ENCODE data around the gene MYMX.

The MYMX gene

DNA sequence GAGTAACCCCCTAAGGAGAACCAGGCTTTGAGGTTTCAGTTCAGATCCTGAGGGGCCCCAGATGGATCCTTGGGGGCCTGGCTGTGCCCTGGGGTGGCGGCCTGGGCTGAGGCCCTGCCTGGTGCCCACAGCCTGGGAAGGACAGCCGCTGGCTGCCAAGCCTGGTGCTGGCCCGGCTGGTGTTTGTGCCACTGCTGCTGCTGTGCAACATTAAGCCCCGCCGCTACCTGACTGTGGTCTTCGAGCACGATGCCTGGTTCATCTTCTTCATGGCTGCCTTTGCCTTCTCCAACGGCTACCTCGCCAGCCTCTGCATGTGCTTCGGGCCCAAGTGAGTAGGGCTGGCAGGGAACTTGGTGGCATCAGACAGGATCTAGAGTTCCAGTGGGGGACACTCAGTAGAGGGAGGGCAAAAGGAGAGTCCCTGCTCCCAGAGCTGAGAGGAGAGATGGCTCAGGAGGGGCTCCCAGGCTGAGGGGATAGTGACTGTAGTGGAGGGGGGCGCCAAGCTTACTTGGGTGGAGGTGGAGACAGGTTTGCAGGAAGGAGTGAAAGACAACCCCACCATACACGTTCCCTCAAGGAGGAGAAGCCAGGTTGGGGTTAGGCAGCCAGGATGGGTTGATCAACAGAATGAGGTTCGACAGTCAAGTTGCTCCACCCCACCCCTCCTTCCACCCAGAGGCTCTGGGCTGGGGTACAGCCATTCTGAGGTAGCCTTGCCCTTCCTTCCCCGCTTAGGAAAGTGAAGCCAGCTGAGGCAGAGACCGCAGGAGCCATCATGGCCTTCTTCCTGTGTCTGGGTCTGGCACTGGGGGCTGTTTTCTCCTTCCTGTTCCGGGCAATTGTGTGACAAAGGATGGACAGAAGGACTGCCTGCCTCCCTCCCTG is 16.2 kb downstream of the MYMX start:
- DNase-seq (ENCODE audit: low read depth in 2 of 2), result no peak

DNA sequence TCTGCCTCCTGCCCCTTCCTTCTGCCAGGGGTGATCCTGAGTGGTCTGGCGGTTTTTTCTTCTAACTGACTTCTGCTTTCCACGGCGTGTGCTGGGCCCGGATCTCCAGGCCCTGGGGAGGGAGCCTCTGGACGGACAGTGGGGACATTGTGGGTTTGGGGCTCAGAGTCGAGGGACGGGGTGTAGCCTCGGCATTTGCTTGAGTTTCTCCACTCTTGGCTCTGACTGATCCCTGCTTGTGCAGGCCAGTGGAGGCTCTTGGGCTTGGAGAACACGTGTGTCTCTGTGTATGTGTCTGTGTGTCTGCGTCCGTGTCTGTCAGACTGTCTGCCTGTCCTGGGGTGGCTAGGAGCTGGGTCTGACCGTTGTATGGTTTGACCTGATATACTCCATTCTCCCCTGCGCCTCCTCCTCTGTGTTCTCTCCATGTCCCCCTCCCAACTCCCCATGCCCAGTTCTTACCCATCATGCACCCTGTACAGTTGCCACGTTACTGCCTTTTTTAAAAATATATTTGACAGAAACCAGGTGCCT is 16.9 kb downstream of the MYMX start:
- no peak for DNase-seq (ENCODE audit: low read depth in 2 of 2)

DNA sequence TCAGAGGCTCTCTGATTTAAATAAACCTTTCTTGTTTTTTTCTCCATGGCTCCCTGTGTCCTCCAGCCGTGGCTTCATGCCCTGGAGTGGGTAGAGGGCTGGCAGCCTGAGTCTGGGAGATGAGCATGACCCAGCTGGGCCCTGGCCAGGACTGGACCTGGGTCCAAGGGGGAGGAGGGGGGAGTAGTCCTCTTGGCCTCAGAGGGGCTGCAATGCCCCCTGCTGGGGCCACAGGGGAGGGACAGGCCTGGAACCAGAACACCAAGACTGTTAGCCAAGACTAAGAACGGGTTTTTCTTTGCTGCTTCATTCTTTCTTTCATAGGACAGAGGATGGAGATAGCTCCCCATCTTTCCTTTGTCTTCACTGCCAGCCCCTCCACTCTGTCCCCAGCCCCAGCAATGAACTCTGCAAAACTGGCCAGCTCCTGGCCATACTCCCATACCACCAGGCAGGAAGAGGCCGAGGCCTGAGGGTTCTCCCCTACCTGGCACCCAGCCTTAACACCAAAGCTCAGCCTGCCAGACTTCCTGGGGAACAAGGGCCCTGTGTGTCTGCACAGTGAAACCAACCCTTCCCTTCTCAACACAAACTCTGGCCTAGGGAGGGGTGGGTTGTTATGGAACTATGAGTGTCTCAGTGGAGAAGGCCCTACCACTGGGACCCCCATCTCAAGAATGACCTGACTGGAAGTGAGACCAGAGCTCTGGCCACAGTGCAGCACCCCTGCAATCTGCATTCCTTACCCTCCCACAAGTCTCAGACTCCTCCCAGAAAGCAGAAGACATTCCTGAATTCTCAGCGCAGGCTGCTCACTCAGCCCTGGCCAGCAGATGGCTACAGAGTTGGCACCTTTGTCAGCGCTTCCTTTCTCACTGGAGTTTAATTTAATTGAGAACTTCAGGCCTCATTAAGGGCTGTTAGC is 17.6 kb downstream of the MYMX start:
- no peak for DNase-seq (ENCODE audit: low read depth in 2 of 2)

DNA sequence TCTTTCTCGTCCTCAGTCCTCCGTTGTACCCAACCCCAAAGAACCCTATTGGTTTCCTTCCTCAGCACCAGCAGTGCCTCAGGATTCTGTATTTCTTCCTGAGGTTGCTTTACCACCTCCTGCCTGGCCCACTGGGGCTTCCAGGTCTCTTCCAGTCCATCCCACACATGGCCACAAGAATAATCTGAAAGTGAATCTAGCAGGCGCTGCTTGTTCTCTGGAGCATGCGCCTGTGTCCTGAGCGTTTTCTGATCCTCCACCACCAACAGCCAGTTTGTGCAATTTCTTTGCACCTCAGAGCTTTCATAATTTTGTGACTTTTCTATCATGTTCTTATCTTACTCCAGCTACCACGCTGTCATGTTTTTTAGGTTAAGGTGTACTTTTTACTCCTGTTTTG is 18.5 kb downstream of the MYMX start:
- DNase-seq (ENCODE audit: low read depth in 2 of 2), result no peak

DNA sequence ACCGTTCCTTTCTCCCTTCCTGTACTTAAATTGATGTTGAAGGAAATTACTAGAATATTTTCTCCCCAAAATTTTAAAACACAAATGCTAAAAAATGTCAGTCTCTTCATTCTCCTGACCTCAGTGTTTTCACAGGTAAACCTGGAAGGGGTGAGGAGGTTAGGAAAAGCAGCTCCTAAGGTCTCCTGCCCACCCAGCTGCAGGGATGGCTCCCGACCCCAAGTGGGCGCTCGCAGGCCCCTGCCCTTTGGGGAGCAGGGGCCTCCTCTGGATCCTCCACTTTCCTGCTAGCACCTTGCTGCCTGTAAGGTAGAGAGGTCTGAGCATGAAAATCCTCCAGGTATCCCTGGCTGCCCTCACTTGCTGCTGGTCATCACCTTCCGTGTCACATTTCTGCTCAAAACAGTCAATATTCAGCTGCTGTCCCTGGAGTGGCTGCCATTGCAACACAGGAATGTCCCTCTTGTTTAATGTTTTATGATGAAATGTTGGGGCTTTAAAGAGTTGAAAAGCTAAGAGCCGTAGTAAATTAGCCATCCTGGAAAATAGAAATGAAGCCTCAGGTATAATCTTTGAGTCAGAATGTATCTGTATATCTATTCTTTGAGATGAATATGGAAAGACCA is 19.3 kb downstream of the MYMX start:
- no peak for DNase-seq (ENCODE audit: low read depth in 2 of 2)

DNA sequence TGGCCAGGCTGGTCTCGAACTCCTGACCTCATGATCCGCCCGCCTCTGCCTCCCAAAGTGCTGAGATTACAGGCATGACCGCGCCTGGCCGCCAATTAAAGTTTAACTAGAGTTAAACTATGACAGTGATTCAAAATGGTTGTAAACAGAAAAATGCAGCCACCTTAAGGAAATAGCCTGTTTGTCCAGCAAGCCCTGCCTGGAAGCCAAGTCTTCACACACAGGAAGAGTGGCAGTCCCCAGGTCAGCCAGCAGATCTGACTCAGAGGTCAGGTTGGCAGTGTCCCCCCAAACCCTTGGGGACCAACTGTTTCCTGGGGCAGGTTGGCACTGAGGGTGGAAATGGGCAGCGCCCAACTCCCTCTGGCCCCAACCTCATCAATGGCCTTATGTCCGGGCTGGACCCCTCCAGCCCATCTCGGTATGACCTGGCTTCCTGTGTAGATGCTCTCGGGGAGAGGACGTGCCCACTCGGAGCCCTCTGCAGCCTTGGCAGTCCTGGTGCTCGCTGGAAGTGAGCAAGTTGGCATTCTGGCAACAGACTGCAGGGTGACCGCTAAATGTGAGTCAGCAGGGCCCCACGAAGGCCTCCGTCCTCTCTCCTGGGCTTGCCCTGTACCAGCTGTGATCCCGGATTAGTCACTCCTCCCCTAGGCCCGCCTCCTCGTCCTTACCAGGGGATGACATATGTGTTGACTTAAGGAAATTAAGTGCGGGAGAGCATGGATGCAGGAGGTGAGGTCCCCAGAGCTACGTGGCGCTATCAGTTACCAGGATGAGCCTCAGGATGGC is 20.5 kb downstream of the MYMX start:
- DNase-seq (ENCODE audit: low read depth in 2 of 2), result peak; percentile 53

DNA sequence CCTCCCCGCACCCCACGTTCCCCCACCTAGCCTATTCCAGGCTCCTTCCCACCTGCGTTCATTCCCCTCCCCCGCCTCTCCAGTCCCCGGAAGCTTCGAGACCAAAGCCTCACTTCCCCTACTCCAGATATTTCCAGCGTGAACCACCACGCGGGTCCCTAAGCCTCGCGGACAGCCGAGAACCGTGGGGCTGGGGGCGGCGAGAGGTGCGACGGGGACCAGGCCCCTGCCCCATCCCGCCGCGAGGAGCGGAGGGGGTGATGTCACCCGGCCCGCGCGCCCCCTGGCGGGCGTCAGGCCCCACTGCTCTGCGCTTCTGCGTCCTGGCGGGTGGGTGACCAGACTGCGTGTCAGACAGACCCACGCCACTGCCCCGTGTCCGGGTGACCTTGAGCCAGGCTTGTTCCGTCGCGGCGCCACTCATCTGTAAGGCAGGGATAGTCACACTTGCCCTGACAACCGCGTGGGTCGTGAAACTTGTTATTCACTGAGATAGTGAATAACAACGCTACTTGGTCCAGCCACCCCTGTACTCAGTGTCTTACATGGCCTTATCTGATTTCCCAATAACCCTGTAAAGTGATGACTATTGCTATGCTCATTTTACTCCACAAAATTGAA is 21.2 kb downstream of the MYMX start:
- DNase-seq (ENCODE audit: low read depth in 2 of 2), result peak; percentile 67 to 71

DNA sequence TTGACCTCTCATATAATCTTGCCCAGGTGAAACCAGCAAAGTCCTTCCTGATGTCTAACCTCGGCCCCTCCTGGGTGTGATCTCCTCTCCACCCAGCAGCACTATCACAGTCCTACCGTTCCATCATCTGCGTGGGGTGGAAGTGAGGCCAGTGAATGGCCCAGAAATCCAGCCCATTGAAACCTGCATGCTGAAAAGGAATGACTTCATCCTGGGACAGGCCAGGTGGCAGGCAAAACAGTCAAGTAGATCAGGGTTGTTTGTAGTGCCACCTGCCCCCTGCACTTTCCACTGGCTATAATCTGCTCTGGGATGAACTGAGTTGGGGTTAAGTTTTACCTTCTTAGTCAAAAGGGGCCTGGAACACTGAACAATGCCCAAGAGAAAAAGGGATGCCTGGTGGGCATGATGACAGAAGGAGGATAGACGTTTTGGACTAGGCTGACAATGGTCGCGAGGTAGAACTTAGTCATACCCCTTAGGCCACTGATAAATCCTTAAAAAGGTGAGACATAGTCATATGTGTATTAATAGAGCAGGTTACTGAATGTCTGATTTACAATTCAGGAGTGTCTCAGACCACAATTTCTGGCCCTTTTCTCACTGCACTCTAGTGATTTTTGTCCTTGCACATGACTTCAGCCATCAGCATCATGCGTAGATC is 22.1 kb downstream of the MYMX start:
- no peak for DNase-seq (ENCODE audit: low read depth in 2 of 2)

DNA sequence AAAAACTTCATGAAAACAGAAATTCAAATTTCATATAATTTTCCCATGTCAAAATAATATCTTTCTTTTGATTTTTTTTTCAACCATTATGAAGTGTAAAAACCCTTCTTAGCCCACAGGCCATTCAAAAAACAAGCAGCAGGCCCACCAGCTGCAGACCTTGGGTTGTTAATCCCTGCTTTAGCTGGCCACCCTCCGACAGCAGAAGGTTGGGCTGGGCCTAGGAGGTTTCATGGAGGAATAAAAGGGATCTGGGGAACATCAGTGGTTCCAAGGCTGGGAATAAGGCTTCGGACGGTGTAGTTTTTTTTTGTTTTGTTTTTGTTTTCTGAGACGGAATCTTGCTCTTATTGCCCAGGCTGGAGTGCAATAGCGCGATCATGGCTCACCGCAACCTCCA is 26.6 kb downstream of the MYMX start:
- no peak for DNase-seq (ENCODE audit: low read depth in 2 of 2)

DNA sequence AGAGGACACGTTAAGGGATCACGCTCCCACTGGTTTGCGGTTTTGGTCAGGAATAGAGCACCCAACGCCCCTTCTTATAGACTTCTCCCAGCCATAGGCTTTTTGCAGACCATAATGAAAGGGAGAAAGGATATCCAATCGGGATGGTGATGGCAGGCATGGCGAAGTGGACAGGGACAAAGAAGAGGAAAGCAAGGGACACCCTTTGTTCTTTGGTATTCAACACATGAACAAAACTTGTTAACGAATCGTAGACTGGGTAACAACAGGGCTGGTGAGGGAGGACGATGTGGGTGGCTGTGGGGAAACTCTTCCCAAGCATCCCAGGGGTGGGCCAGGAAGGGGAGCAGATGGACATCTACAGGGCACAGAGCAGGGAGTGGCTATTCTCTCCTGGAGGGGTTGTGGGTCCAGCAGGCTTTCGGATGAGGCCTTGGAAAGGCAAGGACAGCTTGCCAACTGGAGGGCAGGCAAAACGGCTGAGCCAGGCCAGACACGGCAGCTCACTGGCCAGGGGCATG is 28.7 kb downstream of the MYMX start:
- DNase-seq (ENCODE audit: low read depth in 2 of 2), result no peak

DNA sequence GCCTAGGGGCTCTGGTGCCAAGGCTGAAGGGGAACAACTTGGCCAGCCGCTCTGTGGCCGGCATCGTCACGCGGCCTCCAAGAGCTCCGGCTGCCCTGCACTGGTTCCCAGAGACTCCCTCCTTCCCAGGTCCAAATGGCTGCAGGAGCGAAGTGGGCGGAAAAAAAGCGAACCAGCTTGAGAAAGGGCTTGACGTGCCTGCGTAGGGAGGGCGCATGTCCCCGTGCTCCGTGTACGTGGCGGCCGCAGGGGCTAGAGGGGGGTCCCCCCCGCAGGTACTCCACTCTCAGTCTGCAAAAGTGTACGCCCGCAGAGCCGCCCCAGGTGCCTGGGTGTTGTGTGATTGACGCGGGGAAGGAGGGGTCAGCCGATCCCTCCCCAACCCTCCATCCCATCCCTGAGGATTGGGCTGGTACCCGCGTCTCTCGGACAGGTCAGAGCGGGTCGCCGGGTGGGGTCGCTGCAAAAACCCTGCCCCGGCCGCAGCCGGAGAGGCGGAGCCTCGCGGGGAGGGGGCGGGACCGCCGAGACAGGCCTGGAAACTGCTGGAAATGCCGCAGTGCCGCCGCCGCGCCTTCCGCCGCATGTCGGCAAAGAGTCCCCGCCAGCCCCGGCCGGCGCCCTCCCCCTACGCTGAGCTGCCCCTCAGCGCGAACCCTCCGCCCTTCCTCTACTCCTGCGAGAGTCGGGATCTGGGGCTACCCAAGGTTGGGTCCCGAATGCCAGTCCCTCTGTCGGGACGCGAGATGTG is 29.4 kb downstream of the MYMX start:
- peak; percentile 83 for DNase-seq (ENCODE audit: low read depth in 2 of 2)

DNA sequence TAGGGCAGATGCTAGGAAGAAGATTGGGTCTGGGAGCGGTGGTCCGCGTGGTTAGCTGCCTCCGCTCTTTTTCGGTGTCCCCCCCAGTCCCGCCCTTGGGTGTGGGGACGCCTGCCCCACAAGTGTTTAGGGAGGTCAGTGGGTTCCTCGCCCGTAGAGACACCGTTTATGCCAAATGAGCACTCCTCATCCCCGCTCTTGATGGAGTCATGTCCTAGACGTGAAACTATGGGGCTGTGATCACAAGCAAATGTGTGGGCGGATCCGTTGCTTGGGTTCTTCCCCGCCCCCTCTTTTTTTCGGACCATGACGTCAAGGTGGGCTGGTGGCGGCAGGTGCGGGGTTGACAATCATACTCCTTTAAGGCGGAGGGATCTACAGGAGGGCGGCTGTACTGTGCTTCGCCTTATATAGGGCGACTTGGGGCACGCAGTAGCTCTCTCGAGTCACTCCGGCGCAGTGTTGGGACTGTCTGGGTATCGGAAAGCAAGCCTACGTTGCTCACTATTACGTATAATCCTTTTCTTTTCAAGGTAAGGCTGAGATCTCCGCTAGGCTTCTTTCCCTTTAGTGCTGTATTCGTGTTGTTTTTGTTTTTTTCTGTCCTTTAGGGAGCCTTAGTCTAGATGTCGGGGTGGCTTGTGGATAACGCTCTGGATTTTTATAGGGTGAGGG is 30.1 kb downstream of the MYMX start, which contains the start of gene HSP90AB1:
HSP90AB1 (plus strand) TSS at position 439 of the 675 bp plus-strand sequence. CDS start 1,529 bp downstream, outside the sequence.
- DNase-seq (ENCODE audit: low read depth in 2 of 2), result peak; percentile 89 to 95

DNA sequence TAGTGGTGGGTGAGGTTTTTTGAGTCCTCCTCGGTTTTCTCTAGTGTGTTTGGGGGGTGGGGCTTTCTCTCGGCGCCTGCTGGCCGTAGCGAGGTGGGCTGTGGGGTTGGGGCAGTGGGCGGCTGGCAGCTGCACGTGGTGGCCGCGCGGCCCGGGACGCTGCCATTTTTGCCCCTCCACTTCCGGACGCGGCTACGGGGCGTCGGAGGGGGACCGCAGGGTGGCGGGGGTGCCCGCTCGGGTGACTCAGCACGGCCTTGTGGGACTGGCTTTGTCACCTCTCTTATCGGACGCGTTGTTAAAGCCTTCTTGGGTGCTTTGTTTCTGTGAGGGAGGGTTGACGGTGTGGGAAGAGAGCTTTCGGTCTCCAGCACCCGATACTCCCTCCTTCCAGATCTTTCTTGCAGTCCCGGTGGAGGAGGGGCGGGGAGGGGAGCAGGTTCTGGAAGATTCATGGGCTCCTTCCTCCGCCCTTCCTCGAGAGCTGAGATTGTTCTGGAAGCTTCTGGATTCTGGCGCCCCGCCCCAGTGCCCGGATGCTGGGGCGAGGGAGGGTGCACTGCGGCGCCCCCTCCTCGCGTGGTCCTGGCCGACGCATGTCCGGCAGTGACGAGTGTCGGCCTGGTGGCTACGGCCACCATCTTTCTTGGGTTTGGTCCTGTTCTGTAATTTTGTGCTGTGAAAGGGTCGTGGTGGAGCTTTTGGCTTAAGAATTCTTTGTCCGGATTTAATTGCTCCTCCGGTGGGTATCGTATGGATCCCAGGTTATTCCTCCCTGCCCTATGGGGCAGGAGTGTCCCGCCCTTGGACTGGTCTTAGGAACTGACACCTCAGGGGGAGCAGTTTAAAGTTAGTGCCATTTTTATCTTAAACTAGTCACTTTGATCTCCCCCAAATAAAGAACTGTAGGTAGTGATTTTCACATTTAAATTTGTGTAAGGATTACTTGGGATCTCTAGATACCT is 30.9 kb downstream of the MYMX start:
- peak; percentile 73 to 80 for DNase-seq (ENCODE audit: low read depth in 2 of 2)

DNA sequence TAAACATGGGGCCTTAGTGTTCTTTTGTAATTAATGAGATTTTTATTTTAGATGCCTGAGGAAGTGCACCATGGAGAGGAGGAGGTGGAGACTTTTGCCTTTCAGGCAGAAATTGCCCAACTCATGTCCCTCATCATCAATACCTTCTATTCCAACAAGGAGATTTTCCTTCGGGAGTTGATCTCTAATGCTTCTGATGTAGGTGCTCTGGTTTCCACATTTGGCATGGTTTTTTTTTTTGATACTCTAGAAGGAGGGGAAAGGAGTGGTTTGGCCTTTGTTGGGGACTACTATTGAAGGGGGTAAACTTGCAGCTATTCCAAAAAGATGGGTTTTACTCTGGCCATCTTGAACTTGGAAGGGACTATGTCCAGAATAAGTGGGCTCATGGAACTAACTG is 31.9 kb downstream of the MYMX start:
- DNase-seq (ENCODE audit: low read depth in 2 of 2), result no peak

DNA sequence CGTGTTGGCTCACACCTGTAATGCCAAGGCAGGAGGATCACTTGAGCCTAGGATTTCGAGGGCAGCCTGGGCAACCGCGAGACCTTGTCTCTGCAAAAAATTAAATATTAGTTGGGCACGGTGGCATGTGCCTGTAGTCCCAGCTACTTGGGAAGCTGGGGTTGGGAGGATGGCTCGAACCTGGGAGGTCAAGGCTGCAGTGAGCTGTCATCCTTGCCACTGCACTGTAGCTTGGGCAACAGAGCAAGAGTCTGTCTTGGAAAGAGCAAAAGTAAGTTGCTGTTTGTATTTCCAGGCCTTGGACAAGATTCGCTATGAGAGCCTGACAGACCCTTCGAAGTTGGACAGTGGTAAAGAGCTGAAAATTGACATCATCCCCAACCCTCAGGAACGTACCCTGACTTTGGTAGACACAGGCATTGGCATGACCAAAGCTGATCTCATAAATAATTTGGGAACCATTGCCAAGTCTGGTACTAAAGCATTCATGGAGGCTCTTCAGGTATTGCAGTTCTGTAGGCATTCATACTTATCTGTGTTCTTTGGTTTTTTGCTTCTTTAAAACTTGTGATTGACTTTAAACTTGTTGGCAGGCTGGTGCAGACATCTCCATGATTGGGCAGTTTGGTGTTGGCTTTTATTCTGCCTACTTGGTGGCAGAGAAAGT is 32.5 kb downstream of the MYMX start:
- no peak for DNase-seq (ENCODE audit: low read depth in 2 of 2)

DNA sequence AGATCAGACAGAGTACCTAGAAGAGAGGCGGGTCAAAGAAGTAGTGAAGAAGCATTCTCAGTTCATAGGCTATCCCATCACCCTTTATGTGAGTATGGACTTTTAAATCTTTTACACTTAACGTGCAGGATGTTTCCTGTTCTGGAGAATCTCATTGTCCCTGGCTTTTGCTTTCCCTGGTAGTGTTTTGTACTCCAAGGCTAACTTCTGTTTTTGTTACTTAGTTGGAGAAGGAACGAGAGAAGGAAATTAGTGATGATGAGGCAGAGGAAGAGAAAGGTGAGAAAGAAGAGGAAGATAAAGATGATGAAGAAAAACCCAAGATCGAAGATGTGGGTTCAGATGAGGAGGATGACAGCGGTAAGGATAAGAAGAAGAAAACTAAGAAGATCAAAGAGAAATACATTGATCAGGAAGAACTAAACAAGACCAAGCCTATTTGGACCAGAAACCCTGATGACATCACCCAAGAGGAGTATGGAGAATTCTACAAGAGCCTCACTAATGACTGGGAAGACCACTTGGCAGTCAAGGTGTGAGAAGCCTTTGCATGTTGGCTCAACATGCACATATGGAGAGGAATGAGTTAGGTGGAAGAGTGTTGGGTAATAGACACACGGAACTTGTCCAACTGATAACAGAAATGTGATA is 33.5 kb downstream of the MYMX start:
- DNase-seq (ENCODE audit: low read depth in 2 of 2), result no peak
